Stimulated activated CD4-positive, alpha-beta T cell treated with anti-CD3 and anti-CD28 coated beads, Interleukin-1b, Interleukin-23, amount 100 ng/mL, for 1 hour (primary cell): ENCODE measurements around the gene RHO.
"Not testable (repeated sequence)": the region's sequence is repeated elsewhere in the genome, so short reads cannot be mapped to it uniquely, and the experiment has no call there.

ENCODE experiments used
- DNase-seq, 2 donors: peaks; one replicate each; pipeline ENCODE4 v3.0.0-alpha.2; 2020; ENCODE audit warnings: low read depth in 2 of 2

RHO gene

GRCh38 chr3:129528589-129529100, at the start of gene RHO:
Gene RHO, plus strand, starts transcription at chr3:129528639. Its CDS starts 95 bp downstream, at chr3:129528734.
- no peak for DNase-seq

GRCh38 chr3:129481225-129481765, 47.1 kb upstream of the RHO start:
- not testable (repeated sequence) for DNase-seq

- DNase-seq, result no peak
These were observed 46.6 kb upstream of the RHO start for GRCh38 chr3:129481766-129482332.

GRCh38 chr3:129482721-129483120, 45.7 kb upstream of the RHO start:
- DNase-seq, result no peak

- DNase-seq, result no peak
These were observed 44.6 kb upstream of the RHO start for GRCh38 chr3:129483870-129484269.

- not testable (repeated sequence) for DNase-seq
These were observed 43.3 kb upstream of the RHO start for GRCh38 chr3:129485146-129485545.

- DNase-seq, result no peak
These were observed 42.4 kb upstream of the RHO start for GRCh38 chr3:129485721-129486663.

- no peak for DNase-seq
These were observed 41.8 kb upstream of the RHO start for GRCh38 chr3:129486664-129487035.

- no peak for DNase-seq
These were observed 41.1 kb upstream of the RHO start for GRCh38 chr3:129487183-129487867.

GRCh38 chr3:129487868-129488335, 40.5 kb upstream of the RHO start:
- not testable (repeated sequence) for DNase-seq

GRCh38 chr3:129489258-129489657, 39.2 kb upstream of the RHO start:
- DNase-seq, result not testable (repeated sequence)

- peak in 1 of 2 donors; percentile 5 for DNase-seq
These were observed 38.2 kb upstream of the RHO start for GRCh38 chr3:129490273-129490675.

- DNase-seq, result not testable (repeated sequence)
These were observed 37.4 kb upstream of the RHO start for GRCh38 chr3:129491077-129491476.

- no peak for DNase-seq
These were observed 36.6 kb upstream of the RHO start for GRCh38 chr3:129491794-129492193.

- no peak for DNase-seq
These were observed 35.7 kb upstream of the RHO start for GRCh38 chr3:129492691-129493090.

GRCh38 chr3:129493206-129493605, 35.2 kb upstream of the RHO start:
- no peak for DNase-seq

GRCh38 chr3:129494499-129494898, 33.9 kb upstream of the RHO start:
- not testable (repeated sequence) for DNase-seq

- not testable (repeated sequence) for DNase-seq
These were observed 33.3 kb upstream of the RHO start for GRCh38 chr3:129495006-129495639.

GRCh38 chr3:129497876-129498275, 30.6 kb upstream of the RHO start:
- not testable (repeated sequence) for DNase-seq

GRCh38 chr3:129498603-129499488, 29.6 kb upstream of the RHO start:
- not testable (repeated sequence) for DNase-seq
